Esophagus muscularis mucosa (tissue), 3 donors: ENCODE measurements around the gene NCKAP1.

ENCODE experiments used
- CTCF ChIP-seq, 3 experiments: fragments of 200-600 bp in 2 of 3; fragments of 450-650 bp in 1 of 3; sonication (generic) in 2 of 3; IDR thresholded peaks; one replicate each; pipeline ENCODE4 v1.5.1; 2017 to 2019; ENCODE audit warnings: antibody characterized with exemption in 3 of 3, mild to moderate bottlenecking in 2 of 3, moderate library complexity in 1 of 3
- EP300 ChIP-seq: sonication (generic); formaldehyde crosslinking; IDR thresholded peaks from one replicate; pipeline ENCODE4 v1.6.1; 2017; ENCODE audit warnings: antibody characterized with exemption

GRCh38 chr2:182907081-182907830 lies 131.0 kb downstream of the NCKAP1 start:
- no peak for TF ChIP-seq CTCF (IDR thresholded peaks at IDR 0.05)
- no peak for TF ChIP-seq EP300
